C4-2B (cell line): ENCODE results near the gene MRPL24.

Source experiments
- ZFX ChIP-seq: fragments of 450-650 bp; IDR thresholded peaks from 2 replicates; pipeline ENCODE4 v1.6.1; 2017
- TF ChIP-seq, protein P1 (sequence below): fragments of 450-650 bp; conservative IDR thresholded peaks from 2 replicates; pipeline ENCODE4 v1.5.1; 2017; ENCODE audit warnings: mild to moderate bottlenecking

DNA sequence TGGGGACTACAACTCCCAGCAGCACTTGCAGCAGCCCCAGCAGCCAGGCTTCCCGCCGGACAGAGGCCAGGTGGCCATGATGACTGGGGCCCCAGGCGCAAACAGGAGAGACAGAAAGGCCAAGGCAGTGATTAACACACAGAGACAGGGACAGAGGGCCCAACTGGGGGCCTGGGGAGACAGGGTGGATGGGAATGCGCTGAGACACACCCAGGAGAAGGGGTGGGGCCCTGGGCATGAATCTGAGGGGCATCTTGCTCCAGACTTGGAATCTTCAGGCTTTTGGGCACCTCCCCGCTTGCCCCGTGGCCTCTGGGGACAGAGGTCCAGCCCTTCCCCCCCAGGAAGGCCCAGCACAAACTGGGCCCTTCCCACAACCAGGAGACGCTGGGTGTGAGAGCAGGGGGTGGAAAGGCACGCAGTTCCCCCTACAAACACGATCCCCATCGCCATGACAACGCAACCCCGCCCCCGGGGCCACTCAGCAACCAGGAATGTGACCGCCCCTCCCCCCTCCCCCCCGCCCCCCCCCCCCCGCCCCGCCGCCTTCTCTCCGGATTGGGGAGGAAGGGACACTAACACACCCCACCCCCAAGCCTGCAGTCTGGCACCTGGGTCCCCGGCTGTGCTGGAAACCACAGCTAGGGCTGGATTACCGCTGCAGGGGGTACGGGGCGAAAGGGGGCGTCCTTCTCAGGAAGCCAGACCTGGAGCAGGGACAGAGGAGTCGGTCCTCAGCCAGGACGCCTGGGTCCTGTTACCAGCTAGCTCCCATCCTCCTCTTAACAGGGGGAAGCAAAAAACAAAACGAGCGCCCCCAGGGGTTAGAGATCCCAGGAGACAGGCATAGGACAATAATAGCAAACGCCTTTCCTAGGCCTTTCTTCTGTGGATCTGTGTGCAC is 6.1 kb upstream of the MRPL24 start:
- TF ChIP-seq, protein P1, sequence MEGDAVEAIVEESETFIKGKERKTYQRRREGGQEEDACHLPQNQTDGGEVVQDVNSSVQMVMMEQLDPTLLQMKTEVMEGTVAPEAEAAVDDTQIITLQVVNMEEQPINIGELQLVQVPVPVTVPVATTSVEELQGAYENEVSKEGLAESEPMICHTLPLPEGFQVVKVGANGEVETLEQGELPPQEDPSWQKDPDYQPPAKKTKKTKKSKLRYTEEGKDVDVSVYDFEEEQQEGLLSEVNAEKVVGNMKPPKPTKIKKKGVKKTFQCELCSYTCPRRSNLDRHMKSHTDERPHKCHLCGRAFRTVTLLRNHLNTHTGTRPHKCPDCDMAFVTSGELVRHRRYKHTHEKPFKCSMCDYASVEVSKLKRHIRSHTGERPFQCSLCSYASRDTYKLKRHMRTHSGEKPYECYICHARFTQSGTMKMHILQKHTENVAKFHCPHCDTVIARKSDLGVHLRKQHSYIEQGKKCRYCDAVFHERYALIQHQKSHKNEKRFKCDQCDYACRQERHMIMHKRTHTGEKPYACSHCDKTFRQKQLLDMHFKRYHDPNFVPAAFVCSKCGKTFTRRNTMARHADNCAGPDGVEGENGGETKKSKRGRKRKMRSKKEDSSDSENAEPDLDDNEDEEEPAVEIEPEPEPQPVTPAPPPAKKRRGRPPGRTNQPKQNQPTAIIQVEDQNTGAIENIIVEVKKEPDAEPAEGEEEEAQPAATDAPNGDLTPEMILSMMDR: no peak
- TF ChIP-seq ZFX: no peak
